ENCODE measurements around the gene TBC1D7.

Gene TBC1D7

DNA sequence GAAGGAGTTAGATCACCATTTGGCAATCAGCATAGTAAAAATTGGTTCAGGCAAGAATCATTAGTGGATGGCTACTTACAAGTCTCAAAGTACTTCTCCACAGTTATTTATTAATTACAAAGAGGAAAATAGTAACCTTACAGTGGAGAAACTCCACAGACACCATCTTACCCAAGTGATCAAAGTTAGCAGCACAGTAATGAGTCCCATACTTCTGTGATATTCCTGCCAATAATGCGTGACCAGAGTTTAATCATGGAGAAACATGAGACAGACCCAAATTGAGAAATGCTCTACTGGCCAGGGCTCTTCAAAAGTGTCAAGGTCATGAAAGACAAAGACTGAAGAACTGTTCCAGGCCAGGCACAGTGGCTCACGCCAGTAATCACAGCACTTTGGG is 9.5 kb downstream of the TBC1D7 start:
- DNase-seq, result no peak

DNA sequence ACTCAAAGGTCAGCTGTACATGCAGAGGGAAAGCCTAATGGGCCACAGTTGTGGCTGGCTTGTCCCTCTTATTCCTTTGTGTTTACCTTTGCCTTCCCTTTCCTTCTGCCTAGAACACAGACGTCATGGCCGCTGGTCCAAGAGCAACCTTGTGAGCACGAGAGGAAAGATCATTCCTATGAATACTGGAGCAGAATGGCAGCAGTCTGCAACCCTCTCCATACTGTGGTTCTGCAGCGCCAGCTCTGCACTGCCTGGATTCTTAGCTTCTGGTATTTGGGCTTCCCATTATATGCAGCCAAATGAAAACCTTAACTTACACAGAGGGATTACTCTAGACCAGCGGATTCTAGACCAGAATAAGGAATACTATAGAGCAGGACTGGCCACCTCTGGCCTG is 12.4 kb downstream of the TBC1D7 start:
- DNase-seq, result no peak

DNA sequence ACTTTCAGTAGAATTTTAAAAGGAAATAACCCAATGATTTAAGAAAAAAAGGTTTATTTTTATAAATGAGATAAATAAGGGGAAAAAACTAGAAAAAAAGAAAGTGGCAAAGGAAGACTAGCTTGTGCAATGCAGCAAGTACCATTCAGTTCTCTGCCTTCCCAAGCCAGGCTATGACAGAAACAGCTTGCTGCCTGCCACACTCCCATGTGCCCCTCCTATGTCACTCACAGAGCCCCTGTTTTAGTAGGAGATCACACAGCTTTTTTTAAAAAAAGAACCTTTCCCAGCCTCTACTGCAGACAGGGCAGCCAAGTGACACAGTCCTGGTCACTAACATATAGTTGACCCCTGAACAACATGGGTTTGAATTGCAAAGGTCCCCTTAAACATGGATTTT is 13.5 kb downstream of the TBC1D7 start:
- DNase-seq, result no peak

DNA sequence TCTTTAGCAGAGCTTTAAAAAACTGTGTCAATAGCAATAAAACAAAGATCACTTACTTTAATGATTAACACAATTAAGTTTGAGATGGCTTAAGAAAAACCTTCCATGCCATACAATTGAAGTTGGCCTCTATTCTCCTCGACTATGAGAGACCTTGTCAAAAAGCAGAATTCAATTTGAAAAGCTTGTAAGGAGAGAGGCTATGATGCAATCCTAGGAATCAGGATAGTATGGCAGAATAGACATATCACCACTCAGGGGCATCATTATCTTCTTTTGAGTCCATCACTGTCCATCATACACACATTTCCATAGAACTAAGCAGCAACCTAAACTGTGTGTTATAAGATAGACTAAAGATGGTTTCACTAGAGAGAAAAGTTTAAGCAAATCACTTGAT is 17.2 kb downstream of the TBC1D7 start:
- DNase-seq, result no peak

DNA sequence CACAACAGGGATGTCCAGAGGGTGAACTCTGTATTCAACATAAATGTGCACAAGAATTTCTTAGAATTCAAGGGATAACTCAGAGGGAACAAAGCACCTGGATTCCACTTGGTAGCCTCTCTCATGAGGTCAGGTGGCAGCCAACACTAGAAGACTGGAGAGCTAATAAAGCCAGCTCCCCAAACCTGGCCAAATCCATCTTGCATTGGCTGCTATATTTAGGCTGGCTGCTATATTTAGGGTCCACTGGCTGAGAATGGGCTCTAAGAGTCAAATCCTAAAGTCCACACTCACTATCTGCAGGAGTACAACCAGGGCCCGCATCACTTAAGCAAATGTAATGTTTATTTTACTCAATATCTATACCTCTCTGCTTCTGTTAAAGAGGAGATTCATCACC is 20.0 kb downstream of the TBC1D7 start:
- no peak for DNase-seq

DNA sequence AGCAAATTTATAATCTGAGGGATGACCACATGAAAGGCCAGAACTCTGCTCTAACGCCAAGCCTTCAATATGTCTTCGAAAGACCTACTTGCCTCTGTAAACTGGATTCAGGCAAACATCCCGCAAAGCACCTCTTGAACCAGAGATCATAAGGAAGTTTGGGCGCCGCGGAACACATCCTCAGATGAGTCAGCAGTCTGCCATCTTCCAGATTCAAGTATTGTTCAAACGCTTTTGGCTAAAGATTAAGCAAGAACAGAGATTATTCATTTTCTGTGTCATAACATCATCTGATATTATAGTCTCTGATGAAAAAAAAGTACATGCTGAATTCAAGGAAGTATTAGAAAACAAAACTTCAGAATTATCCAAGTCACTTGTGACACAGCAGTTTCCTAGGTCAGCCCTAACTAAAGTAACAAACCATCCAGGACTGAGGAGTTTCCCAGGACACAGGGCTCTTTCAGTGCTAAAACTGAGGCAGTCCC is 20.8 kb downstream of the TBC1D7 start:
- peak; percentile 98 for DNase-seq

- no peak for DNase-seq
These were observed 22.5 kb downstream of the TBC1D7 start for GRCh38 chr6:13305791-13306190.

GRCh38 chr6:13305288-13305687 is 23.0 kb downstream of the TBC1D7 start:
- no peak for DNase-seq

- DNase-seq, result peak; percentile 18
These were observed 23.6 kb downstream of the TBC1D7 start for GRCh38 chr6:13304580-13305260.

GRCh38 chr6:13304101-13304500 is 24.2 kb downstream of the TBC1D7 start:
- no peak for DNase-seq

GRCh38 chr6:13303668-13304017 is 24.7 kb downstream of the TBC1D7 start:
- DNase-seq, result peak; percentile 82

DNA sequence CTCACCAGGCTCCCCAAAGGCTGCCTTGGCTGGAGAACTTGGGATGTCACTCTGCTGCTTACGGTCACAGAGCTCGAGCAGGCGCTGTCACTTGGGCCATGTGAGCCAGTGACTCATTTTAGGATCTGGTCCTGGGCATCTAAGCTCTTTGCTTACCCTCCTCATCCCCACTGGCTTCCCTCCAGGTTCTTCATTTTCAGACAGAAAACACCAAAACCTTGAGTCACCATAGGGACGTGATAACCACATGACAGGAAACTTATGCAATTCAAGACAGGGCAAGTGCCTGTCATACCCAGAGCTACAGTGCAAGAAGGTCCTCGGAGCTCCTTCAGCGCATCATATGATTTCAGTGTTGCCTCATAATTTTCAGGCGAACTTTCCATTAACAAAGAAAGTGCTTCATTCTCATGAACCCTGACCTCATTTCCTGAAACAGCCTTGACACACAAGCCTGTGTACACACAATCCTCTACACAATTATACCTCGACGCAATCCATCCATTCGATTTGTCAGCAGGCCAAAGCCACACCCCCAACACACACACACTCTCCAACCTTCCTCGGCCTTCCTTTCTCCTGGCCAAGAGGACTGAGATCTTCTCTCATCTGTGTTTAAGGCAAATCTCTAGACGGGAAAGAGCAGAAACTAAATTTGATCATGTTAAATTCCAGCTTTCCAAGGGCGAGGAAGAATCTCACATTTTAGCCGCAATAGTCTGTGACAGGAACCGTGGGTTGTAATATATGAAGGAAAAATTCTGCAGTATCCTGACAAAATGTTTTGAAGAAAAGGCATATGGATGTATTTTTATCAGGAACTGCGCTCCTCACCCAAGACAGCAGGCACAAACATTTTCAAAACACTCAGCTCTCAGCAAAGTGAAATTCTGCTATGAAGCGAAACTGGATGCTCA is 25.3 kb downstream of the TBC1D7 start:
- peak; percentile 100 for DNase-seq

DNA sequence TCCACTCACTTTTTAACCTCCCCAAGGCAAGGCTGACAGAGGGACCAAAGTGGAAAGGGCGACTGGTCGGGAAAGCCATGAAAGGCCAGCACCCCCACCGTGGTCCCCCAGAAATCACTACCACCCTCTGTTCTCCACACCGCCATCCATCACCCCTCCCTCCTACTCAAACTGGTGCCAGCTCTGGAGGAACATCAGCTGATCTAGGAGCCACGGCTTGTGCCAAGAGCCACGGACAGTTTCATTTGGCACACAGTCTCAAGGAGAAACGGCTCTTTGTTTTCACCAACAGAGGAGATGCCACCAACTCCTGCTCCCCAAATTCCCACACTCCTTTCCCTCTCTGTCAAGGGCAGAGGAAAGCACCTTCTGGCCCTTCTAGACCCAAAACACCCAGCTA is 26.0 kb downstream of the TBC1D7 start:
- DNase-seq, result no peak

GRCh38 chr6:13300643-13301590 is 27.4 kb downstream of the TBC1D7 start:
- DNase-seq, result no peak

GRCh38 chr6:13299918-13300317 is 28.4 kb downstream of the TBC1D7 start:
- no peak for DNase-seq

DNA sequence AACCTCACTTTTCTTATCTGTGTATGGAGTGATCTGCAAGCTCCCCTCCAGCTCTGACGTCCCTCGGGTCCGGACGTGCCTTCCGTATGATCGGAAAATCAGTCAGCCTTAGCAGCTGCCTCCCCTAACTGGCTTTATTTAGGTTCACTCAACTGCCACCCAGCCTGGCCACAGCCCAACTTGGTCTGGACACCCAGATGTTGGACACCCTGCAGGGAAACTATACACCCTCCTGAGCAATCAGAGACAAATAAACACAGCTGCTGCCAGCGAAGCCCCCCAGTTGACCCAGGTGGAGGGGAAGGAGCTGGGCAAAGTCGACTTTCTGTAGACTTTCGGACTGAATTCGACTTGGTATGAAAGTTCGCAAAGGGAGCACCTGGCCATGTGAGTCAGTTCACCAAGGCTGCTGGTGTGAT is 28.9 kb downstream of the TBC1D7 start:
- no peak for DNase-seq

GRCh38 chr6:13298446-13298845 is 29.9 kb downstream of the TBC1D7 start:
- DNase-seq, result no peak

DNA sequence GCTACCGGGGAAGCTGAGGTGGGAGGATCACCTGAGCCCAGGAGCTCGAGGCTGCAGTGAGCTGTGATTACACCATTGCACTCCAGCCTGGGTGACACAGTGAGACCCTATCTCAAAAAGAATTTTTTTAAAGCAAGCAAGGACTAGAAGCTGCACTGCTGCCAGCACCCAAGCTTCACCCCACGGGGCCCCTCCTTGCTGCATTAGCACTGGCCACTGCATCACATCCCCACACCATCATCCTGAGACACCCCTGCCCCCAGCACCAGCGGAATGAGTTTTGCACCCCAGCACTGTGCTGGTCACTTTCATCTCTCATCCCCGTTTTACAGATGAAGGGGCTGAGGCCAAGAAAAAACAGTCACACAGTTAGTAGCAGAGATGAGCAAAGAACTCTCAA is 30.9 kb downstream of the TBC1D7 start:
- DNase-seq, result no peak

- DNase-seq, result no peak
These were observed 31.8 kb downstream of the TBC1D7 start for GRCh38 chr6:13296536-13296997.

DNA sequence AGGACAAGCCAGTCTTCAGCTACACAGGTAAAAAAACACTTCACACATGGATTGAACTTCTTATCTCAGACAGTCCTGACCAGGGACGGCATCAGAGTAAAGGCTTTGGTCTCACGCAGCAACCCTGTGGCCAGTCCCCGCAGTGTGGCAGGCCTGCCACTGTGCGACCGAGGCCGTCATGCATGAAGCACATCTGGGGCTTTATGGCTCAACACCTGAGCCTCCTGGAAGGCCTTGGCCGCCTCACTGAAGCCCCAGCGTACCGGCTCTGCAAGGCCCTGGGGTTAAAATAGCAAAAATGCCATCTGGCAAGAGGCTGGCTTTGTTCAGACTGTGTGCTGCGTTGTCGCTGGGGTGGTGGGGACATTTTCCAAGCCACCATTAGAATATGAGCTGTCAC is 32.8 kb downstream of the TBC1D7 start:
- DNase-seq, result no peak

GRCh38 chr6:13294499-13295069 is 33.8 kb downstream of the TBC1D7 start:
- DNase-seq, result peak; percentile 26

DNA sequence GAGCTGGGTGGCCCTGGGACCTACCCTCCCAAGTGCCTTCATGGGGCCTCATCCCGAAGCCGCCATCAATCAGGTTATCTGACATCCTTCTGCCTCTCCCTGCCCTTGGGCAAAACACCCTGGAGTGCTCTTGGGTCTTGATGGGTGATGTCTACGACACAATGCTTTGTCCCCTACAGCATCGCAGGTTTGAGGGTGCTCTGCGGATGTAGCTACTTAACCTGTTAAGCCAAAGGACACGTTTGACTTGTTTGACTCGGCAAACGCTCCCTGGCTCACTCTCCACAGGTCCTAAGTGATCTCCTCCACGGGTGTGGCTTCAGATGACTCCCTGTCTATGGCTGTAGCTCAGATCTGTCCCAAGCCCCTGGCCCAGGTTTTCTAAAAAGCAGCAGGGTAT is 35.6 kb downstream of the TBC1D7 start:
- no peak for DNase-seq

DNA sequence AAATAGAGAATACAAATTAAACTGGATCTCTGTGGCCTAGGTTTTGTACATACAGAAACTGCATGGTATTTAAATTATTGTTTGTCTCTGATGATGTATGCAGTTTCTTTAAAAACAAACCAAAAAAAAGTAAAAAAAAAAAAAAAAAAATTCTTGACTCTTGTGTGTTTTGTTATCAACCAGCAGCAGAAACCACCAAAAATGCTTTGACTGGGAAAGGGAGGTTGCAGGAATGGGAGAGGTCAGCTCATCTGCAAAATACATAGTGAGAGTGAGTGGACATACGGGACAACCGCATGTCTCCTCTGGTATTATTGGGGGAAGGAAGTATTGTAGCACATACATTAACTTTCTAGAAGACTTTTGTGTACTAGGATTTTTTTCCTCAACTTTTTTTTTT is 38.0 kb downstream of the TBC1D7 start:
- no peak for DNase-seq

Measured in inflammatory macrophage treated with lipopolysaccharide for 4 hours (primary cell).